Liver (tissue), 9 donors: Measurements from ENCODE around the gene ASTE1. TPM values are rescaled to one million over a fixed set of nuclear protein-coding genes. Genes with fewer than 3 reads are reported as not detected.

Source experiments
- DNase-seq: peaks from one replicate; pipeline ENCODE4 v3.0.0-alpha.2; 2017; ENCODE audit warnings: low spot score
- H3K27ac ChIP-seq, 2 donors: one replicate each; pipeline ENCODE4 v1.7.0; 2013; ENCODE audit warnings: inconsistent platforms in 2 of 2, low read length in 2 of 2, control low read depth in 1 of 2, low read depth in 1 of 2, mild to moderate bottlenecking in 1 of 2
- H3K27me3 ChIP-seq, 4 donors: one replicate each; pipeline versions ENCODE4 v1.6.1 to v1.7.0; 2013; ENCODE audit warnings: low read length in 3 of 4, inconsistent platforms in 1 of 4, mild to moderate bottlenecking in 1 of 4, moderate library complexity in 1 of 4; ENCODE audit not compliant: control insufficient read depth in 4 of 4, insufficient read depth in 4 of 4
- H3K36me3 ChIP-seq, 4 donors: one replicate each; pipeline versions ENCODE4 v1.6.1 to v1.7.0; 2013; ENCODE audit warnings: low read length in 3 of 4, mild to moderate bottlenecking in 3 of 4, low read depth in 1 of 4, moderate library complexity in 1 of 4; ENCODE audit not compliant: control insufficient read depth in 4 of 4, insufficient read depth in 3 of 4
- H3K4me1 ChIP-seq, 4 donors: one replicate each; pipeline versions ENCODE4 v1.6.1 to v1.7.0; 2013; ENCODE audit warnings: low read length in 3 of 4, mild to moderate bottlenecking in 3 of 4, moderate library complexity in 1 of 4; ENCODE audit not compliant: control insufficient read depth in 4 of 4, insufficient read depth in 4 of 4
- H3K4me3 ChIP-seq, 3 donors: one replicate each; pipeline versions ENCODE4 v1.6.1 to v1.7.0; 2013; ENCODE audit warnings: low read length in 3 of 3, control low read depth in 1 of 3, low read depth in 1 of 3, mild to moderate bottlenecking in 1 of 3
- H3K9ac ChIP-seq, 2 donors: one replicate each; pipeline ENCODE4 v1.7.0; 2013; ENCODE audit warnings: low read length in 2 of 2, mild to moderate bottlenecking in 2 of 2, moderate library complexity in 2 of 2, control low read depth in 1 of 2, low read depth in 1 of 2
- H3K9me3 ChIP-seq, 4 donors: one replicate each; pipeline versions ENCODE4 v1.6.1 to v1.7.0; 2013; ENCODE audit warnings: low read length in 3 of 4; ENCODE audit not compliant: control insufficient read depth in 4 of 4
- EGR1 ChIP-seq, 2 donors: IDR thresholded peaks; 2 replicates each; pipeline ENCODE4 v1.6.1; 2016 to 2018; ENCODE audit warnings: antibody characterized with exemption in 2 of 2, low read depth in 2 of 2
- FOXA1 ChIP-seq: IDR thresholded peaks from 2 replicates; pipeline ENCODE4 v1.6.1; 2016; ENCODE audit warnings: antibody characterized with exemption
- FOXA2 ChIP-seq: IDR thresholded peaks from 2 replicates; pipeline ENCODE4 v1.6.1; 2016; ENCODE audit warnings: antibody characterized with exemption
- GABPA ChIP-seq, 2 donors: IDR thresholded peaks in 1 of 2; conservative IDR thresholded peaks in 1 of 2; 2 replicates each; pipeline ENCODE4 v1.6.1; 2016; ENCODE audit warnings: antibody characterized with exemption in 2 of 2, mild to moderate bottlenecking in 1 of 2, moderate library complexity in 1 of 2
- HNF4G ChIP-seq: IDR thresholded peaks from 2 replicates; pipeline ENCODE4 v1.6.1; 2016; ENCODE audit warnings: antibody characterized with exemption
- JUND ChIP-seq, 2 donors: IDR thresholded peaks; 2 replicates each; pipeline ENCODE4 v1.6.1; 2016; ENCODE audit warnings: antibody characterized with exemption in 2 of 2
- NR2F2 ChIP-seq: IDR thresholded peaks from 2 replicates; pipeline ENCODE4 v1.6.1; 2016; ENCODE audit warnings: antibody characterized with exemption
- RAD21 ChIP-seq, 2 donors: IDR thresholded peaks; 2 replicates each; pipeline ENCODE4 v1.6.1; 2016; ENCODE audit warnings: antibody characterized with exemption in 2 of 2, mild to moderate bottlenecking in 2 of 2
- RXRA ChIP-seq, 2 donors: IDR thresholded peaks; 2 replicates each; pipeline ENCODE4 v1.6.1; 2017 to 2018; ENCODE audit warnings: antibody characterized with exemption in 2 of 2, mild to moderate bottlenecking in 1 of 2
- YY1 ChIP-seq: IDR thresholded peaks from 2 replicates; pipeline ENCODE4 v1.6.1; 2016; ENCODE audit warnings: antibody characterized with exemption, mild to moderate bottlenecking
- WGBS: extraction: QIAGEN DNeasy Blood & Tissue Kit; methylation state at CpG from one replicate; pipeline ENCODE4 v1.1.7; 2013; 5-methylcytosine and 5-hydroxymethylcytosine counted together
- polyA plus RNA-seq, 2 donors: library from polyadenylated mRNA; stranded (reverse) in 1 of 2; unstranded in 1 of 2; fragments of 200-250 nt in 1 of 2; fragments of >200 nt in 1 of 2; fragmentation: Nextera tagmentation in 1 of 2; extraction: Ambion mirVana in 1 of 2; gene quantifications; one replicate each; pipeline versions ENCODE4 v1.2.1 to v1.2.3, GENCODE V29; 2013 to 2015
- total RNA-seq, 2 donors: library from RNA; depleted of rRNA; stranded (reverse); fragments of >200 nt; gene quantifications; one replicate each; pipeline ENCODE4 v1.2.3, GENCODE V29; 2014
- TF ChIP-seq, protein P1 (sequence below): IDR thresholded peaks from 2 replicates; pipeline ENCODE4 v1.6.1; 2016; ENCODE audit warnings: antibody characterized with exemption, mild to moderate bottlenecking
- TF ChIP-seq, protein P2 (sequence below): IDR thresholded peaks from 2 replicates; pipeline ENCODE4 v1.6.1; 2016; ENCODE audit warnings: antibody characterized with exemption
- TF ChIP-seq, protein P3 (sequence below): IDR thresholded peaks from 2 replicates; pipeline ENCODE4 v1.6.1; 2016; ENCODE audit warnings: antibody characterized with exemption
- TF ChIP-seq, protein P4 (sequence below): fragments of 150-350 bp; IDR thresholded peaks from 2 replicates; pipeline ENCODE4 v1.5.1; 2017; ENCODE audit warnings: improper control_type of control experiment, low read depth, low read length; ENCODE audit not compliant: missing input control
- donor health status: healthy.
- donor health status: healthy.
- donor health status: healthy.
- donor health status: healthy.
- donor health status: healthy.

ASTE1 gene
- total and polyA plus RNA-seq, 4 donors: 2.6 to 6.0 (median 5.1) TPM

DNA sequence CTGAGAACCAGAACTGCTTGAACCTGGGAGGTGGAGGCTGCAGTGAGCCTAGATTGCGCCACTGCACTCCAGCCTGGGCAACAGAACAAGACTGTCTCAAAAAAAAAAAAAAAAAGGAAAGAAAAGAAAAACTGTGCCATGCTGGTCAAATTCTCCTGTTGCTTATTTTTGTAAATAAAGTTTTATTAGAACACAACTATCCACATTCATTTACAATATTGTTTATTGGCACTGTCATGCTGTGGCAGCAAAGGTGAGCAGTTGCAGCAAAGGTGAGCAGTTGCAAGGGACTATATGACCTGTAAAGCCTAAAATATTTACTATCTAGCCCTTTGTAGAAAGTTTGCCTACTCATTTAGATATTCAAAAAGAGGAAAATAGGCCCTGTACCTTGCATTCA, 18.3 kb downstream of the ASTE1 start:
- Histone ChIP-seq H3K36me3 (peaks cover 0 to 15% (median 14%) of the 10 kb centered on the region in 4 donors), H3K4me3 (no peak overlapping the region)
- WGBS: 100% methylated on average over 1 of the region's 1 CpG

DNA sequence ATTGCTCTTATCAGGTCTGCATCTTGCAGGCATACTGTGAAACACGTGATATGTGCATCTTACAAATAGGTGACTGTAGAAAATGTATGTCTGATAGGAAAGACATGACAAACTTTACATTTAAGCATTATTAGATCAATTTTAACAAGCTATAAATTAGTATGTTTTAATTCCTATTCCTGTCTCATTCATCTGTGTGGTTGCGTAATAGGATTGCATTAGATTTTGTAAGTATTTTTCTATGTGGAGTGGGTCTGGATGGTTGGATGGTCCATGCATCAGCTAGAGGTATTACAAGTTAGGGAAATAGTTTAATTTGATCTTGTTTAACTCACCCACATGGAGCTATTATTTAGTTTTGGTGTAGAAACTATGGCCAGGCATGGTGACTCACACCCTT, 18.8 kb downstream of the ASTE1 start:
- H3K27ac ChIP-seq: no peak overlapping the region
- WGBS: 98% methylated on average over 2 of the region's 2 CpGs
- no peaks in the 10 kb centered on the region for H3K9me3 ChIP-seq
- H3K27me3 ChIP-seq: no peaks in the 10 kb centered on the region
- no peaks in the 10 kb centered on the region for H3K4me1 ChIP-seq
- peaks cover 0 to 11% (median 9%) of the 10 kb centered on the region in 4 donors for H3K36me3 ChIP-seq
- no peak for DNase-seq
- no peak overlapping the region for H3K9ac ChIP-seq
- TF ChIP-seq, protein P1, sequence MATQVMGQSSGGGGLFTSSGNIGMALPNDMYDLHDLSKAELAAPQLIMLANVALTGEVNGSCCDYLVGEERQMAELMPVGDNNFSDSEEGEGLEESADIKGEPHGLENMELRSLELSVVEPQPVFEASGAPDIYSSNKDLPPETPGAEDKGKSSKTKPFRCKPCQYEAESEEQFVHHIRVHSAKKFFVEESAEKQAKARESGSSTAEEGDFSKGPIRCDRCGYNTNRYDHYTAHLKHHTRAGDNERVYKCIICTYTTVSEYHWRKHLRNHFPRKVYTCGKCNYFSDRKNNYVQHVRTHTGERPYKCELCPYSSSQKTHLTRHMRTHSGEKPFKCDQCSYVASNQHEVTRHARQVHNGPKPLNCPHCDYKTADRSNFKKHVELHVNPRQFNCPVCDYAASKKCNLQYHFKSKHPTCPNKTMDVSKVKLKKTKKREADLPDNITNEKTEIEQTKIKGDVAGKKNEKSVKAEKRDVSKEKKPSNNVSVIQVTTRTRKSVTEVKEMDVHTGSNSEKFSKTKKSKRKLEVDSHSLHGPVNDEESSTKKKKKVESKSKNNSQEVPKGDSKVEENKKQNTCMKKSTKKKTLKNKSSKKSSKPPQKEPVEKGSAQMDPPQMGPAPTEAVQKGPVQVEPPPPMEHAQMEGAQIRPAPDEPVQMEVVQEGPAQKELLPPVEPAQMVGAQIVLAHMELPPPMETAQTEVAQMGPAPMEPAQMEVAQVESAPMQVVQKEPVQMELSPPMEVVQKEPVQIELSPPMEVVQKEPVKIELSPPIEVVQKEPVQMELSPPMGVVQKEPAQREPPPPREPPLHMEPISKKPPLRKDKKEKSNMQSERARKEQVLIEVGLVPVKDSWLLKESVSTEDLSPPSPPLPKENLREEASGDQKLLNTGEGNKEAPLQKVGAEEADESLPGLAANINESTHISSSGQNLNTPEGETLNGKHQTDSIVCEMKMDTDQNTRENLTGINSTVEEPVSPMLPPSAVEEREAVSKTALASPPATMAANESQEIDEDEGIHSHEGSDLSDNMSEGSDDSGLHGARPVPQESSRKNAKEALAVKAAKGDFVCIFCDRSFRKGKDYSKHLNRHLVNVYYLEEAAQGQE: no peak
- TF ChIP-seq HNF4G: no peak
- TF ChIP-seq, protein P2, sequence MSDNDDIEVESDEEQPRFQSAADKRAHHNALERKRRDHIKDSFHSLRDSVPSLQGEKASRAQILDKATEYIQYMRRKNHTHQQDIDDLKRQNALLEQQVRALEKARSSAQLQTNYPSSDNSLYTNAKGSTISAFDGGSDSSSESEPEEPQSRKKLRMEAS: no peak
- TF ChIP-seq FOXA2: no peak
- TF ChIP-seq YY1: no peak
- TF ChIP-seq, protein P3, sequence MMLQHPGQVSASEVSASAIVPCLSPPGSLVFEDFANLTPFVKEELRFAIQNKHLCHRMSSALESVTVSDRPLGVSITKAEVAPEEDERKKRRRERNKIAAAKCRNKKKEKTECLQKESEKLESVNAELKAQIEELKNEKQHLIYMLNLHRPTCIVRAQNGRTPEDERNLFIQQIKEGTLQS: no peak
- no peak for TF ChIP-seq EGR1 (IDR thresholded peaks at IDR 0.05; ENCODE audit: low read depth in 2 of 2)
- TF ChIP-seq, protein P4, sequence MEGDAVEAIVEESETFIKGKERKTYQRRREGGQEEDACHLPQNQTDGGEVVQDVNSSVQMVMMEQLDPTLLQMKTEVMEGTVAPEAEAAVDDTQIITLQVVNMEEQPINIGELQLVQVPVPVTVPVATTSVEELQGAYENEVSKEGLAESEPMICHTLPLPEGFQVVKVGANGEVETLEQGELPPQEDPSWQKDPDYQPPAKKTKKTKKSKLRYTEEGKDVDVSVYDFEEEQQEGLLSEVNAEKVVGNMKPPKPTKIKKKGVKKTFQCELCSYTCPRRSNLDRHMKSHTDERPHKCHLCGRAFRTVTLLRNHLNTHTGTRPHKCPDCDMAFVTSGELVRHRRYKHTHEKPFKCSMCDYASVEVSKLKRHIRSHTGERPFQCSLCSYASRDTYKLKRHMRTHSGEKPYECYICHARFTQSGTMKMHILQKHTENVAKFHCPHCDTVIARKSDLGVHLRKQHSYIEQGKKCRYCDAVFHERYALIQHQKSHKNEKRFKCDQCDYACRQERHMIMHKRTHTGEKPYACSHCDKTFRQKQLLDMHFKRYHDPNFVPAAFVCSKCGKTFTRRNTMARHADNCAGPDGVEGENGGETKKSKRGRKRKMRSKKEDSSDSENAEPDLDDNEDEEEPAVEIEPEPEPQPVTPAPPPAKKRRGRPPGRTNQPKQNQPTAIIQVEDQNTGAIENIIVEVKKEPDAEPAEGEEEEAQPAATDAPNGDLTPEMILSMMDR: no peak
- no peak overlapping the region for H3K4me3 ChIP-seq

More for the DNA sequence above, 18.3 kb downstream of the ASTE1 start:
- Histone ChIP-seq H3K27ac (no peak overlapping the region), H3K4me1 (no peaks in the 10 kb centered on the region), H3K9me3 (no peaks in the 10 kb centered on the region), H3K9ac (no peak overlapping the region), H3K27me3 (no peaks in the 10 kb centered on the region)
- TF ChIP-seq GABPA (IDR thresholded peaks at IDR 0.05 in 1 of 2, conservative IDR thresholded peaks at IDR 0.05 in 1 of 2) (no peak), RAD21 (IDR thresholded peaks at IDR 0.05) (no peak), RXRA (IDR thresholded peaks at IDR 0.05) (no peak), JUND (IDR thresholded peaks at IDR 0.05) (no peak), FOXA1 (no peak), HNF4G (no peak), NR2F2 (no peak)
- TF ChIP-seq, protein P1: no peak
- TF ChIP-seq, protein P4: no peak
- no peak for DNase-seq
